ENCODE results near the gene ISCA2. TPM values are rescaled to one million over a fixed set of nuclear protein-coding genes. Genes with fewer than 3 reads are reported as not detected.

ISCA2 gene
- total RNA-seq, 1 donor from 2014 or later, result 21.2 TPM

DNA sequence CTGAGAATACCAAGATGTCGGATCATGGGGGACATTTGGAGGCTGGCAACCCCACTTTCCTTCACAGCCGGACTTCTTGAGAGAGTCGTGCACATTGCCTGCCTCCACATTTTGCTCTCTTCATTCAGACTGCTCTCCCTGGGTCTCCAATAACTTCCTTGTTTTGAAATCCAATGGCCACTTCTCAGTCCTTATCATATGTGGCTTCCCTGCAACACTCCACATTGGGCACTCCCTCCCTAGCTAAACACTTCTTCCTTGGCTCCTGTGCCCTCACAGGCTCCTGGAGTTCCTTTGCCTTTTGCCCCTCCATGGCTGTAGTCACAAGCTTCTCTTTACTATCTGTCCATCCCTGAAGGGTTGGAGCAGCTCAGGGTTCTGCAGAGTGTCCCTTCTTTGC is 30.6 kb upstream of the ISCA2 start:
- Histone ChIP-seq H4K20me1 (ENCODE audit: insufficient read depth, low read length) (no peaks in the 10 kb centered on the region), H2AFZ (ENCODE audit: low read depth, low read length) (no peak overlapping the region), H3K4me1 (ENCODE audit: insufficient read depth, low read length) (no peaks in the 10 kb centered on the region), H3K4me2 (ENCODE audit: low read length) (no peak overlapping the region), H3K79me2 (ENCODE audit: insufficient read depth, low read length) (no peaks in the 10 kb centered on the region), H3K9me3 (ENCODE audit: insufficient read depth, low read depth, low read length) (no peaks in the 10 kb centered on the region), H3K9ac (ENCODE audit: low read length) (no peak overlapping the region), H3K27me3 (ENCODE audit: insufficient read depth, low read length) (peaks cover 8% of the 10 kb centered on the region), H3K36me3 (ENCODE audit: insufficient read depth, low read length) (no peaks in the 10 kb centered on the region), H3K27ac (ENCODE audit: low read depth, low read length) (no peak overlapping the region), H3K4me3 (ENCODE audit: insufficient read depth, low read depth, low read length) (no peak overlapping the region)
- peaks cover 4% of the 10 kb centered on the region for H3K36me3 Mint-ChIP-seq (ENCODE audit: low read depth, unreplicated experiment)
- DNase-seq (ENCODE audit: low read depth) (no peak), FAIRE-seq (no peak)
- no peaks in the 10 kb centered on the region for H3K9me3 Mint-ChIP-seq (ENCODE audit: unreplicated experiment)
- no peak for TF ChIP-seq EZH2 (IDR thresholded peaks at IDR 0.05; ENCODE audit: insufficient read depth, low read length)
- TF ChIP-seq, protein P1, sequence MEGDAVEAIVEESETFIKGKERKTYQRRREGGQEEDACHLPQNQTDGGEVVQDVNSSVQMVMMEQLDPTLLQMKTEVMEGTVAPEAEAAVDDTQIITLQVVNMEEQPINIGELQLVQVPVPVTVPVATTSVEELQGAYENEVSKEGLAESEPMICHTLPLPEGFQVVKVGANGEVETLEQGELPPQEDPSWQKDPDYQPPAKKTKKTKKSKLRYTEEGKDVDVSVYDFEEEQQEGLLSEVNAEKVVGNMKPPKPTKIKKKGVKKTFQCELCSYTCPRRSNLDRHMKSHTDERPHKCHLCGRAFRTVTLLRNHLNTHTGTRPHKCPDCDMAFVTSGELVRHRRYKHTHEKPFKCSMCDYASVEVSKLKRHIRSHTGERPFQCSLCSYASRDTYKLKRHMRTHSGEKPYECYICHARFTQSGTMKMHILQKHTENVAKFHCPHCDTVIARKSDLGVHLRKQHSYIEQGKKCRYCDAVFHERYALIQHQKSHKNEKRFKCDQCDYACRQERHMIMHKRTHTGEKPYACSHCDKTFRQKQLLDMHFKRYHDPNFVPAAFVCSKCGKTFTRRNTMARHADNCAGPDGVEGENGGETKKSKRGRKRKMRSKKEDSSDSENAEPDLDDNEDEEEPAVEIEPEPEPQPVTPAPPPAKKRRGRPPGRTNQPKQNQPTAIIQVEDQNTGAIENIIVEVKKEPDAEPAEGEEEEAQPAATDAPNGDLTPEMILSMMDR (IDR thresholded peaks at IDR 0.05; ENCODE audit: insufficient read depth, low read depth, low read length), result no peak
- H3K27ac Mint-ChIP-seq (ENCODE audit: unreplicated experiment), result no peak overlapping the region
- peaks cover 2% of the 10 kb centered on the region for H3K4me1 Mint-ChIP-seq (ENCODE audit: low read depth, unreplicated experiment)
- H3K4me3 Mint-ChIP-seq (ENCODE audit: unreplicated experiment), result no peak overlapping the region
- H3K27me3 Mint-ChIP-seq (ENCODE audit: low read depth, unreplicated experiment), result peaks cover 35% of the 10 kb centered on the region

DNA sequence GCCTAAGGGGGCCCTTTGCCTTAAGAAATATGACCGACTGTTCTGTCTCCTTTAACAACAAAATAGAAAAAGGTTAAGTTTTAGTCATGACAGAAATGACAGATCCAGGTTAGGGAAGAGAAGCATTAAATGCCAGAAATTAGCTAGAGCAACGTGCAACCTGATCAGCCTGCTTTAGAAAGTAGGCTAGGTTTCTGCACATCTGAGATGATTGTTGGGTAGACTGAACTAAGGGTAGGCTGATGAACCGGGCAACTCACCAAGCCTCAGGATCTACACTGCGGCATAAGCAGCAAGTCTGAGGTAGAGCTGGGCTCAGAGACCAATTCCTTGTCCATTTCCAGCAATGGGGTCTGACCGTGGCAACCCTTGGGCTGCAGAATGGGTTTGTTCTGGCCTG is 29.9 kb upstream of the ISCA2 start:
- Mint-ChIP-seq H3K4me1 (ENCODE audit: low read depth, unreplicated experiment) (peaks cover 2% of the 10 kb centered on the region), H3K4me3 (ENCODE audit: unreplicated experiment) (no peak overlapping the region), H3K9me3 (ENCODE audit: unreplicated experiment) (no peaks in the 10 kb centered on the region), H3K36me3 (ENCODE audit: low read depth, unreplicated experiment) (peaks cover 4% of the 10 kb centered on the region), H3K27ac (ENCODE audit: unreplicated experiment) (no peak overlapping the region), H3K27me3 (ENCODE audit: low read depth, unreplicated experiment) (peaks cover 39% of the 10 kb centered on the region)
- DNase-seq (ENCODE audit: low read depth) (no peak), FAIRE-seq (no peak)
- H3K9me3 ChIP-seq (ENCODE audit: insufficient read depth, low read depth, low read length), result no peaks in the 10 kb centered on the region
- H3K27ac ChIP-seq (ENCODE audit: low read depth, low read length), result no peak overlapping the region
- no peaks in the 10 kb centered on the region for H3K4me1 ChIP-seq (ENCODE audit: insufficient read depth, low read length)
- no peak overlapping the region for H3K9ac ChIP-seq (ENCODE audit: low read length)
- H3K79me2 ChIP-seq (ENCODE audit: insufficient read depth, low read length), result no peaks in the 10 kb centered on the region
- no peak overlapping the region for H3K4me2 ChIP-seq (ENCODE audit: low read length)
- no peak overlapping the region for H2AFZ ChIP-seq (ENCODE audit: low read depth, low read length)
- H4K20me1 ChIP-seq (ENCODE audit: insufficient read depth, low read length), result no peaks in the 10 kb centered on the region
- peaks cover 8% of the 10 kb centered on the region for H3K27me3 ChIP-seq (ENCODE audit: insufficient read depth, low read length)
- H3K4me3 ChIP-seq (ENCODE audit: insufficient read depth, low read depth, low read length), result no peak overlapping the region
- TF ChIP-seq, protein P1 (IDR thresholded peaks at IDR 0.05; ENCODE audit: insufficient read depth, low read depth, low read length), result no peak
- no peak for TF ChIP-seq EZH2 (IDR thresholded peaks at IDR 0.05; ENCODE audit: insufficient read depth, low read length)
- no peaks in the 10 kb centered on the region for H3K36me3 ChIP-seq (ENCODE audit: insufficient read depth, low read length)

DNA sequence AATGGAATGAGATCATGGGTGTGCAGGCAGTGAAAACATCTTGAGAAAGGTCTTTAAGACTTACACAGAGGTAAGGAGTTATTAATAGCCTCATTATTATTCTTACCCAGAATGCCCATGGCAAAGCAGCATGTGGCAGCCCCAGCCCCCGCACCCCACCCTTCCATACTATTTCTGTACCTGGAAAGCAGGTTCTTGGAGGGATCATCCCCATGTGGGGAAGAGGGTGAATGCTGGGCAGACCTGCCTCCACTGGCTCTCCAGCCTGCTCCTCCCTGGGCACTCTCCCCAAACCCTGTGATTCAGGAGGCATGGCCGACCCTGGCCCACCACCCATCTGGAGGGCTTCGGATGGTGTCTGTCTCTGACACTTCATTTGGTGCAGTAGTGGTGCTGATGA is 28.8 kb upstream of the ISCA2 start:
- no peak overlapping the region for H2AFZ ChIP-seq (ENCODE audit: low read depth, low read length)
- TF ChIP-seq, protein P1 (IDR thresholded peaks at IDR 0.05; ENCODE audit: insufficient read depth, low read depth, low read length), result no peak
- TF ChIP-seq EZH2 (IDR thresholded peaks at IDR 0.05; ENCODE audit: insufficient read depth, low read length), result no peak
- no peak overlapping the region for H3K4me2 ChIP-seq (ENCODE audit: low read length)
- Mint-ChIP-seq H3K27ac (ENCODE audit: unreplicated experiment) (no peak overlapping the region), H3K4me3 (ENCODE audit: unreplicated experiment) (no peak overlapping the region), H3K36me3 (ENCODE audit: low read depth, unreplicated experiment) (peaks cover 4% of the 10 kb centered on the region), H3K27me3 (ENCODE audit: low read depth, unreplicated experiment) (peaks cover 43% of the 10 kb centered on the region), H3K9me3 (ENCODE audit: unreplicated experiment) (no peaks in the 10 kb centered on the region), H3K4me1 (ENCODE audit: low read depth, unreplicated experiment) (no peaks in the 10 kb centered on the region)
- DNase-seq (ENCODE audit: low read depth), result no peak
- no peaks in the 10 kb centered on the region for H3K9me3 ChIP-seq (ENCODE audit: insufficient read depth, low read depth, low read length)
- FAIRE-seq, result no peak
- no peak overlapping the region for H3K4me3 ChIP-seq (ENCODE audit: insufficient read depth, low read depth, low read length)
- no peaks in the 10 kb centered on the region for H3K4me1 ChIP-seq (ENCODE audit: insufficient read depth, low read length)
- no peaks in the 10 kb centered on the region for H4K20me1 ChIP-seq (ENCODE audit: insufficient read depth, low read length)
- no peak overlapping the region for H3K9ac ChIP-seq (ENCODE audit: low read length)
- no peak overlapping the region for H3K27ac ChIP-seq (ENCODE audit: low read depth, low read length)
- no peaks in the 10 kb centered on the region for H3K79me2 ChIP-seq (ENCODE audit: insufficient read depth, low read length)
- H3K36me3 ChIP-seq (ENCODE audit: insufficient read depth, low read length), result no peaks in the 10 kb centered on the region
- peaks cover 8% of the 10 kb centered on the region for H3K27me3 ChIP-seq (ENCODE audit: insufficient read depth, low read length)

Measured in astrocyte (in vitro differentiated cells and primary cell).